PC-9 (cell line): ENCODE data around the gene KLHDC8B. TPM values are rescaled to one million over a fixed set of nuclear protein-coding genes. Genes with fewer than 3 reads are reported as not detected.

Experiments used
- BruUV-seq: library from RNA; stranded (reverse); fragments of 400-500 nt; replicated peaks from 2 replicates; lab custom pipeline; 2021; lab: Mats Ljungman, UMichigan
- CTCF ChIA-PET: fragments of 300-600 bp; sonication (Branson Sonifier 250); formaldehyde crosslinking; loops from one replicate; lab custom pipeline; 2022; ENCODE audit warnings: antibody characterized with exemption; lab: Charles Lee
- POLR2A ChIA-PET: fragments of 300-600 bp; sonication (Branson Sonifier 250); formaldehyde crosslinking; loops from one replicate; lab custom pipeline; 2022; ENCODE audit warnings: antibody characterized with exemption; ENCODE audit not compliant: unreplicated experiment; lab: Charles Lee
- DNase-seq, 2 experiments: peaks; one replicate each; pipeline versions ENCODE4 v3.0.0 to v3.0.0-alpha.2; 2015 to 2022; ENCODE audit warnings: mixed read lengths in 1 of 2
- H2AFZ ChIP-seq: fragments of 200-600 bp; sonication (generic); 2 replicates; pipeline ENCODE4 v1.8.1; 2017; ENCODE audit warnings: antibody characterized with exemption
- H3F3A ChIP-seq: fragments of 200-600 bp; sonication (generic); 2 replicates; pipeline ENCODE4 v1.8.1; 2017; ENCODE audit warnings: antibody characterized with exemption, mild to moderate bottlenecking, low read depth; ENCODE audit not compliant: insufficient read depth
- H3K27ac ChIP-seq: fragments of 200-600 bp; sonication (generic); 2 replicates; pipeline ENCODE4 v1.6.1; 2016; ENCODE audit warnings: mixed run types
- H3K27me3 ChIP-seq: fragments of 200-600 bp; sonication (generic); 2 replicates; pipeline ENCODE4 v1.6.1; 2016; ENCODE audit warnings: low read depth, mixed run types; ENCODE audit not compliant: insufficient read depth
- H3K36me3 ChIP-seq: fragments of 200-600 bp; sonication (generic); 2 replicates; pipeline ENCODE4 v1.6.1; 2016; ENCODE audit warnings: low read depth, mixed run types
- H3K4me1 ChIP-seq: fragments of 200-600 bp; sonication (generic); replicated peaks from 2 replicates; pipeline ENCODE4 v1.6.1; 2016; ENCODE audit warnings: mixed run types; ENCODE audit not compliant: insufficient read depth
- H3K4me2 ChIP-seq: fragments of 200-600 bp; sonication (generic); 2 replicates; pipeline ENCODE4 v1.6.1; 2017; ENCODE audit warnings: mixed run types
- H3K4me3 ChIP-seq: fragments of 200-600 bp; sonication (generic); 2 replicates; pipeline ENCODE4 v1.6.1; 2016; ENCODE audit warnings: mixed run types
- H3K79me2 ChIP-seq: fragments of 200-600 bp; sonication (generic); 2 replicates; pipeline ENCODE4 v1.6.1; 2017; ENCODE audit warnings: low read depth, mixed run types
- H3K9me2 ChIP-seq: fragments of 200-600 bp; sonication (generic); 2 replicates; pipeline ENCODE4 v1.8.1; 2017; ENCODE audit warnings: mild to moderate bottlenecking; ENCODE audit not compliant: insufficient read depth
- H3K9me3 ChIP-seq: fragments of 200-600 bp; sonication (generic); 2 replicates; pipeline ENCODE4 v1.8.1; 2016; ENCODE audit warnings: low read depth; ENCODE audit not compliant: insufficient read depth
- H4K20me1 ChIP-seq: fragments of 200-600 bp; sonication (generic); 2 replicates; pipeline ENCODE4 v1.8.1; 2017; ENCODE audit not compliant: insufficient read depth
- EZH2 ChIP-seq: fragments of 200-600 bp; sonication (generic); IDR thresholded peaks from 2 replicates; pipeline ENCODE4 v1.8.0; 2017; ENCODE audit warnings: antibody characterized with exemption, low read depth
- intact Hi-C: fragments of 100-400 bp; cut with micrococcal nuclease; formaldehyde crosslinking; loops from one replicate; pipeline ENCODE4 v1.10.0; 2022; ENCODE audit not compliant: unreplicated experiment
- total RNA-seq: library from RNA; stranded (reverse); gene quantifications from 2 replicates; pipeline ENCODE4 v1.2.3, GENCODE V29; 2021
- TF ChIP-seq, protein P1 (sequence below): fragments of 200-600 bp; sonication (generic); conservative IDR thresholded peaks from 2 replicates; pipeline ENCODE4 v1.6.1; 2017; ENCODE audit warnings: mixed run types, antibody characterized with exemption, mild to moderate bottlenecking, moderate library complexity

The KLHDC8B gene
- total RNA-seq, 1 experiment from 2014 or later: 15.3 TPM

DNA sequence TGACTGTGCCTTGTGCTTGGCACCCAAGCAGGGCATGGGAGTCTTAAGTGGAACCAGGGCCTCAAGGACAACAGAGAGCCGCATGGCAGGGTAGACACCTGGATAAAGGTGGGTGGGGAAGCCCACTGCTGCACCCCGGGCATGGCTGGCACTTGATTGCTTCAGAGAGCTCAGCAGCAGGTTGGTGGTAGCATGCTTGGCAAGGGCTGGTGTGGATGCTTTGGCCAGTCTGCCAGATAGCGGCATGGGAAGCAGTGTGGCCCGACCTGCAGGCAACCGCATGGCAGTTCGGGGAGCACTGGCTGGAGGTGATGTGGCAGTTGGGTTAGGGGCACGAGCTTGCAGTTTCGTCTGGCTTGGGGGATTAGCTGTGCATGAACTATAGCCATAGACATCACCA lies 7.8 kb upstream of the KLHDC8B start:
- DNase-seq: no peak
- TF ChIP-seq EZH2: no peak
- TF ChIP-seq, protein P1, sequence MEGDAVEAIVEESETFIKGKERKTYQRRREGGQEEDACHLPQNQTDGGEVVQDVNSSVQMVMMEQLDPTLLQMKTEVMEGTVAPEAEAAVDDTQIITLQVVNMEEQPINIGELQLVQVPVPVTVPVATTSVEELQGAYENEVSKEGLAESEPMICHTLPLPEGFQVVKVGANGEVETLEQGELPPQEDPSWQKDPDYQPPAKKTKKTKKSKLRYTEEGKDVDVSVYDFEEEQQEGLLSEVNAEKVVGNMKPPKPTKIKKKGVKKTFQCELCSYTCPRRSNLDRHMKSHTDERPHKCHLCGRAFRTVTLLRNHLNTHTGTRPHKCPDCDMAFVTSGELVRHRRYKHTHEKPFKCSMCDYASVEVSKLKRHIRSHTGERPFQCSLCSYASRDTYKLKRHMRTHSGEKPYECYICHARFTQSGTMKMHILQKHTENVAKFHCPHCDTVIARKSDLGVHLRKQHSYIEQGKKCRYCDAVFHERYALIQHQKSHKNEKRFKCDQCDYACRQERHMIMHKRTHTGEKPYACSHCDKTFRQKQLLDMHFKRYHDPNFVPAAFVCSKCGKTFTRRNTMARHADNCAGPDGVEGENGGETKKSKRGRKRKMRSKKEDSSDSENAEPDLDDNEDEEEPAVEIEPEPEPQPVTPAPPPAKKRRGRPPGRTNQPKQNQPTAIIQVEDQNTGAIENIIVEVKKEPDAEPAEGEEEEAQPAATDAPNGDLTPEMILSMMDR: no peak
- Histone ChIP-seq H3K9me3 (no peaks in the 10 kb centered on the region), H3K4me2 (no peak overlapping the region), H3K36me3 (peaks cover 8% of the 10 kb centered on the region; the same call in 1 of the 2 replicates), H3F3A (peaks cover 3% of the 10 kb centered on the region; the same call in 1 of the 2 replicates), H3K27me3 (no peaks in the 10 kb centered on the region), H3K9me2 (no peaks in the 10 kb centered on the region), H4K20me1 (no peaks in the 10 kb centered on the region), H3K27ac (no peak overlapping the region), H3K4me1 (peaks cover 13% of the 10 kb centered on the region; the same call in 1 of the 2 replicates), H3K4me3 (no peak overlapping the region), H3K79me2 (peaks cover 24% of the 10 kb centered on the region), H2AFZ (no peak overlapping the region)
- intact Hi-C loops: no loop called here
- CTCF ChIA-PET: no interaction called here
- no TSS peak for BruUV-seq
- POLR2A ChIA-PET: no interaction called here

DNA sequence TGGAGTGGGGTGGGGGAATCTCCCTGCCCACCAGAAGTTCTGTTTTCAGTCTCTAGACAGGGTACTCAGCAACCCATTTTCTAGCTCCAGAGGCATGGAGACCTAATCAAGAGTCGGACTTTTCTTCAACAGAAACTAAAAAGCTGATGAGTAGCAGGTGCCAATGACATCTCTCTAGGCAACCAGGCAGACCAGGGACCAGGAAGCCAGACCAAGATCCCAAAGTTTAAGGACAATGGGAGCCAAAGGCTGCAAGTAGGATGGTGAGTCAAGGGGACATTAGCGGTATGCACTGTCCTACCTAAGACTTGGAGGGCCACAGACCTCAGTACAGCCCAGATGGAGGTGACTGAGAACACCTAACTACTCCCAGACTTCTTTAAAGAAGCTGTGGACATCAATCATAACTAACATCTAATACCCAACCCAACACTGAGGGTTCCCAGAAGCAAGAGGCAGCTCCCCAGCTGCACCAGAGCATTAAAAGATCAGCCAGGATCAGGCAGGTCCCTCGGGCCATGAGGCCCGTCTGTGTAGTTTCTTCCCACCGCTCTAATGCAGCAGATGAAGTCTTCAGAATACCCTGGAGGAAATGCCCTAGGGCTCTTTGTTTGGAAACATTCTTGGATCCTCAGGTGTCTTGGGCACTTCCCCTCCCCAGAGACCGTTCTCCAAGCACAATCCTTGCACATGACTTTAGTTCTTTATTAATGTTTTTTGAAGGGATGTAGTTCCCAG lies 6.2 kb upstream of the KLHDC8B start:
- Histone ChIP-seq H3K36me3 (peaks cover 8% of the 10 kb centered on the region; the same call in 1 of the 2 replicates), H3K9me3 (no peaks in the 10 kb centered on the region), H3K4me1 (peaks cover 13% of the 10 kb centered on the region; the same call in 1 of the 2 replicates), H2AFZ (no peak overlapping the region), H3K4me2 (peak overlapping the region; percentile 99), H3K4me3 (peak overlapping the region; percentile 90), H3K27ac (peak overlapping the region; percentile 20; the same call in 1 of the 2 replicates), H3F3A (no peaks in the 10 kb centered on the region), H3K27me3 (no peaks in the 10 kb centered on the region), H4K20me1 (no peaks in the 10 kb centered on the region), H3K79me2 (peaks cover 24% of the 10 kb centered on the region), H3K9me2 (no peaks in the 10 kb centered on the region)
- intact Hi-C loops: no loop called here
- POLR2A ChIA-PET: interaction anchor here (0.7 kb wide), 1 partner anchor 193 kb away, joined by 3 read pairs; the partner anchor contains the start of gene GPX1
- DNase-seq: no peak
- CTCF ChIA-PET: no interaction called here
- BruUV-seq: TSS peak; percentile 53
- TF ChIP-seq EZH2: no peak
- TF ChIP-seq, protein P1: no peak

DNA sequence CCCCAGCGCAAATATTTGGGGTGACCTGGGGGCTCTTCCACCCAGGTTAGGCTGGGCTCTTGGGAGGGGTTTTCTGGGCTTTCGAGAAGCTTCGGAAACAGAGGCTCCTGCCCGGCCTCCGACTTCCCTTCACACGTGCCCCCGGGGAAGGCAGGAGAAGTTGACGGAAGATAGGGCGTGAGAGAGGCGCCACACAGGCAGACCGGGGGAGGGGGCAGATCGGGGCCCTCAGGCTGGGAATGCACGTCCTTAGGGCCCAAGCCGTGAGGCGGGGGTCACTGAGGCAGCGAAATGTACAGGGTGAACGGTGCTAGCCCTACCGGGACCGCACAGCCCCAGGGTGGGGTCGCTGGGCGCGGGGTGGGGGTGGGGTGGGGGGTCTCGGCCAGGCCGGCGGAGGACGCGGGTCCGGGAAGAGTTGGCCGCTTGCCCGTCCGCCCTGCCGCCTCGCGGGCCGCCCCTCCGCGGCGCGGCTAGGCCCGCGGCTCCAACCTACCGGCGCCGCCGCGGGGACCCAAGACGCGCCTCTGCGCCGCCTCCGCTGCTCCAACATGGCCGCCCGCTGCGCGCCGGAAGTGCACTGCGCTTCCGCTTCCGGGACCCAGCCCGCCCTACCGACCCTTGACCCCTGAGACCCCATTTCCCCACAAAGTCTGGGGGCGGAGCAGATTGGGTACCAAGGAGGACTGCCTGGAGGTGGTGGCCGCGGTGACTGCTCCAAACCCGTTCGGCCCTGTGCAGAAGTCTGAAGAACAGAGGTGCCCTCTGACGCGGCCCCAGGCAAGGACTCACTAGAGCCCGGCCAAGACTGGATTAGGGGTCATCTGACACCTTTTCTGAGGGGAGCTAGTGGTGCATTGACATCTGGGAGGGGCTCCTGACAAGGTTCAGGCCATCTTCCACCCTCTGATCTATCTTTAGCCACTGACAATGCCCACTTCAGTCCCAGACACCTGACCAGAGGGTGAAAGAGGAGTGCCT lies 5.3 kb upstream of the KLHDC8B start, which contains the start of gene CCDC71:
Gene CCDC71 (minus strand): TSS at position 561 of the 981 bp plus-strand sequence. CDS start 2,123 bp downstream, outside the sequence.
- Histone ChIP-seq H3K27ac (peak within 1 kb of the TSS; percentile 42), H3K9me3 (no peaks in the 10 kb centered on the region), H3K79me2 (peaks cover 24% of the 10 kb centered on the region), H3K36me3 (peaks cover 8% of the 10 kb centered on the region; the same call in 1 of the 2 replicates), H3K9me2 (no peaks in the 10 kb centered on the region), H3F3A (no peaks in the 10 kb centered on the region), H3K27me3 (no peaks in the 10 kb centered on the region), H3K4me2 (peak within 1 kb of the TSS; percentile 99), H2AFZ (peak within 1 kb of the TSS; percentile 93), H3K4me3 (peak within 1 kb of the TSS; percentile 90), H3K4me1 (peaks cover 13% of the 10 kb centered on the region; the same call in 1 of the 2 replicates), H4K20me1 (no peaks in the 10 kb centered on the region)
- TF ChIP-seq, protein P1: no peak
- no peak for TF ChIP-seq EZH2
- CTCF ChIA-PET: no interaction called here
- POLR2A ChIA-PET: interaction anchor here (0.7 kb wide), 1 partner anchor 192 kb away, joined by 3 read pairs; the partner anchor contains the start of gene GPX1
- peak; percentile 35 to 55 for DNase-seq
- no TSS peak for BruUV-seq
- intact Hi-C loops: no loop called here
